NCI-H2029 treated with DMSO at 0.1 percent for 48 hours (cell line): ENCODE measurements around the gene PKM.

Experiments
- DNase-seq: peaks from one replicate; lab custom pipeline; 2025; lab: John Stamatoyannopoulos, UW

PKM gene

GRCh38 chr15:72235298-72235697 lies 4.3 kb upstream of the PKM start:
- no peak for DNase-seq

- DNase-seq, result no peak
Observed at GRCh38 chr15:72233769-72234168, 2.8 kb upstream of the PKM start.

DNA sequence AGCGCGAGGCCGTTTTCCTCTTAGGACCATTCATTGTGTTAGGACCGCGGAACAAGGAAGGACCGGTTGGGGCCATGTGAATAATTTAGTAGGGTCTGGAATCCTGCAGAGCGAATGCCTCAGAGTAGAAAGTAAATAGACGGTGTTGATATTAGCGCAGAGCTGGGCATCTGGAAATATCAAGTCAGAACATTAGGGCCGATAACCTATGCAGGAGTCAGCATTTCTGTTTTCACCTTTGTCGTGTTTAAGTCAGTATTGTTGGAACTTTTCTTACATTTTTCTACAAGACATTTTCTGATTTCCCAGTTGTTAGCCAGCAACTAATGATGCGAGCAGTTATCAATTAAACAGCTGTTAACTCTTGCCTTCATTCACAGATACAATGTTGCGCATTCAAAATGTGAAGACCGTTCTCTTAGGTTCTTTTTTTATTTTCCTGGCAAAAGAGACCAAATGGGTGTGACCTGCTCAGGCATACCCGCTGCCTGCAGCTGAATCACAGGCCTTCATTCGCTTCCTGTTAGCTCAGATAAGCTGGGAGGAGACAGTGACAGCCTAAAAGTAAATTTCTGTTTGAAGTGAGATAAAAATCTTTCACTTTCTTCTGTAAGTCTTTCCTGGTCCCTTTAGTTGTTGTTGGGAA lies 966 bp upstream of the PKM start:
- DNase-seq, result peak; percentile 54

- DNase-seq, result no peak
Observed at GRCh38 chr15:72230197-72231065, 559 bp downstream of the PKM start.

GRCh38 chr15:72229947-72230196 lies 1.1 kb downstream of the PKM start:
- DNase-seq, result no peak

DNA sequence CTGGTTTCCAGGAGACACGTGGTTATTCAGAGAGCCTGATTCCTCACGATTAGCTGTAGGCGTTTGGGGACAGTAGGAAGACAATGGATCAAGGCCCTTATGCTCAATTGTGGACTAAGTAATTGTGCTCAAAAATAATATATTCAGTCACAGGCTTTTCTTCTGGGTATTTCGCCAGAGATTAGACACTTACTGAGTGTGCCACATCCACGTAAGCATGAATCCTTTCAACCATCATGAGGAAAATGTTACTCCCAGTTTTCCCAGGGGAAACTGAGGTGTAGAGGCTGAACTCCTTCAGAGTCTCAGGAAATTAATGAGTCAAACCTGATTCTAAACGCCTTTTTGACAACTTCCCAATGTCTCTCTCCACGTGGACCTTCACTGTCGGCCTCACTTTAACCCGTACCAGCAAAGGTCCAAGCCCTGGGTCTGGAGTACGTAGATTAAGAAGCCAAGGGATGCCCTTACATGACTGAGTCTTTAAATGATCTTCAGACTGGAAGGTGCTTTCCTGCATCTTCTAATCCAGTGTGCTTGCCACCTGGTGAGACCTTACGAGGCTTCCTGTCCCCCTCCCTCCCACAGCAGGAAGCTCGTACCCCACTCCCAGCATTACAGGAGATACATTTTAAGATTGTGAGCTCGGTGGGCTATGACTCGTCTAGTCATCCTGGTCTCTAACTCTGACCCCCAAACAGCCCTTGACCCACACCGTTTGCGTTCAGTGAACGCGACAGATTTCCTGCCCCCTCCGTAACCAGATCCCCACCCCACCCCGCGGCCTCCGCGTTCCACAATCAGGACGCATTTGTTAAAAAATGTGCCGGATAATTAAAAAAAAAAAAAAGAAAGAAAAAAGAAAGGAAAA lies 1.7 kb downstream of the PKM start:
- DNase-seq, result no peak

DNA sequence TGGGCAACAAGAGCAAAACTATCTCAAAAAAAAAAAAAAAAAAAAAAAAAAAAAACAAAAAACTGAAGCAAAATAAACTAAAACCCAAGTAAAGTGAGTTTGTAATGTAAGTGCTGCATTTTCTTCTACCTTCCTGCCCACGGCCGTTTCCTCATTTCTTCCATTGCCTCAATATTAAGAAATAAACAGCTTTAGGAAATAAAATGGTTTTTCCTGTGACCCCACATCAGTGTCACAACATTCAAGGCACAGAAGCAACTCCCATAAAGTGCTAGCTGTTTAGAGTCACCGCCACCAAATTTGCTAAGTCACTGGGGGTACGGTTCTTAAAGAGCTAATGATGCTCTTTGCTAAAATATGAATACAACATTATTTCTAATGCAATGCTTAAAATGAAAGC lies 3.3 kb downstream of the PKM start:
- no peak for DNase-seq

GRCh38 chr15:72227192-72227586 lies 3.8 kb downstream of the PKM start:
- DNase-seq, result no peak

- no peak for DNase-seq
Observed at GRCh38 chr15:72223278-72223677, 7.7 kb downstream of the PKM start.

- DNase-seq, result no peak
Observed at GRCh38 chr15:72222393-72222792, 8.6 kb downstream of the PKM start.

- DNase-seq, result no peak
Observed at GRCh38 chr15:72220687-72221086, 10.3 kb downstream of the PKM start.

DNA sequence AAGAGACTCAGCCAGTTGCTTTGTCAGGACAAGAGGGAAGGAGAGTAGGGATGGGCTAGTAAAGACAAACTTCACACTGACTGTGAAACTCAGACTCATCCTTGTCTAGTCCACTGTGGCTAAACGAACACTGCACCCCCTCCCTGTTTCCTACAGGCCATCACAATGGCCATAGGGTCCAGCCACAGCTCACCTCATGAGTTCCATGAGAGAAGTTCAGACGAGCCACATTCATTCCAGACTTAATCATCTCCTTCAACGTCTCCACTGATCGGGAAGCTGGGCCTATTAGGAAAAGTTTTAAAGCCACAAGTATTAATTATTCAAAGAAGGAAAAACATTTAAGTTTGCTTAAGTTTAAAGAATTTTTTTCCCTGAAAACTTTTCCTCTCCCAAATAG lies 13.8 kb downstream of the PKM start:
- DNase-seq, result no peak

GRCh38 chr15:72216079-72216478 lies 14.9 kb downstream of the PKM start:
- no peak for DNase-seq

DNA sequence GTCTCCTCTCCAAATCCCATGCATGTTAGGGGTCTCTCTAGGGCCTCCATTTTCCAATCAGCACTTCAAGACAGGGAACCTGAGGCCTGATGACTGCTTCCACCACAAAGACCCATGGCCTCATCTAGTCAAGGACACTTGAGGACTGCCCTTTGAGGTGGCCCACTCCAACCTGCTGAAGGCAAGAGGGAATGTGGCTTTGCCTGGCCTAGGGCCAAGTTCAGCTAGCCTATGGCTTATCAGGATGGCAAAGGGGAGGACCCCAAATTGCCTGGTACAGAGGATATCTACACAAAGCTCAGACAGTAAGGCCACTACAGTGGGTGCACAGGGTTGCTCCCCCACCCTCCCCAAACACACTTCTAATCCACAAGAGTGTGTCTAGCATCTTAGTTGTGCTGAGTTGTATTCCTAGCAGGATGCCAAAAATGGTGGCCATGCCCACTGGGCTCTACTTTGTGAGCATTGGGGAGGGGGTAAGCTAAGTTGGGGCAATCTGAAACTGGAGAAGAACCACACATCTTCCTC lies 23.4 kb downstream of the PKM start:
- DNase-seq, result no peak

GRCh38 chr15:72206677-72207000 lies 24.4 kb downstream of the PKM start:
- no peak for DNase-seq

DNA sequence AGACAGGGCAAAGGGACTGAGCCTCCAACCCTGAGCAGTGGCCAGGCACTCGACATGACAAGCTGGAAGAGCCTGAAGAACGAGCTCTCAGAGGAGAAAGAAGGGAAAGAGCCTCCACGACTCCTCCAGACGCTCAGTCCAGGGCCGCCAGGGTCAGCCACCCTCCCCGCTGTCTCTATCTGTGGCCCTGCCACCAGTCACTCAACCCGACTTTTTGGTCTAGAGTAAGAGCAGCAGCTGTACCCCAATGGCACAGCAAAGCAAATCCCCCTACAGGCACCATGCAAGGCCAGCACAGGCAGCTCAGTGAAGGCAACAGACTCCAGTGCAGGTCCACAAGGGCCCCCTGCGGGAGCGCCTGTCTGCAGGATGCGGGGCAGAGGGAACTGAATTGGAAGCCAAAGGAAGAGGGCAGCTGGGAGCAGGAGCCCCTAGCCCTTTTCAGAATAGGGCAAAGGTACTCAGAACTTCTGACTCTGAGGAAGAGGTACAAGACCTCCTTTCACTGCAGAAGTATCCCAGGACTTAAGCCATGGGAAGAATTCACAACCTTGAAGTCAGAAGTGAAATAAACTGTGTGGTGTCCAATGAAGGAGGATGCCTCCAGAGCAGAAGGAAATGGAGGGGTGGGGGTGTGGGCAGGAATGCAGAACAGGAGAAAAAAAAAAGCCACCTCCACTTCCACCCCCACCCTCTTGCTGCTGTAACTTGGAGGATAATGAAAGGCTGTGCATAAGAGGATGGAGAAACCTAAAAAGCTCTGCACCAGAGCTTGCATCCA lies 24.9 kb downstream of the PKM start:
- no peak for DNase-seq

DNA sequence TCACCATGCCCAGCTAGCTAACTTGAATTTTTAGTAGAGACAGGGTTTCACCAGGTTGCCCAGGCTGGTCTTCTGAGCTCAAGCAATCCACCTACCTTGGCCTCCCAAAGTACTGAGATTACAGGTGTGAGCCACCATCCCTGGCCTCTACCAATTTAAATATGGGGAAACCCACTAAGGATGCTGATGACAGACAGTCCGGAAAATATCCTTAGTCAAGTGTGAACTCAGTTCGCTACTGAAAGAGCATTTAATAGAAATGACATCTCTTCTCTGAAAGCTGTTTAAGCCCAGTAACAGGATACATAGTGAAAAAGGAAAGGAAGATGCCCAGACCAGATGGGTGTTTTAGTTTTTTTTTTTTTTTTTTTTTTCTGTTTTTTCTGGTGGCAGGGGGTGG lies 25.7 kb downstream of the PKM start:
- DNase-seq, result no peak

GRCh38 chr15:72203507-72203837 lies 27.5 kb downstream of the PKM start:
- peak; percentile 11 for DNase-seq

- DNase-seq, result no peak
Observed at GRCh38 chr15:72202801-72203506, 28.0 kb downstream of the PKM start.

DNA sequence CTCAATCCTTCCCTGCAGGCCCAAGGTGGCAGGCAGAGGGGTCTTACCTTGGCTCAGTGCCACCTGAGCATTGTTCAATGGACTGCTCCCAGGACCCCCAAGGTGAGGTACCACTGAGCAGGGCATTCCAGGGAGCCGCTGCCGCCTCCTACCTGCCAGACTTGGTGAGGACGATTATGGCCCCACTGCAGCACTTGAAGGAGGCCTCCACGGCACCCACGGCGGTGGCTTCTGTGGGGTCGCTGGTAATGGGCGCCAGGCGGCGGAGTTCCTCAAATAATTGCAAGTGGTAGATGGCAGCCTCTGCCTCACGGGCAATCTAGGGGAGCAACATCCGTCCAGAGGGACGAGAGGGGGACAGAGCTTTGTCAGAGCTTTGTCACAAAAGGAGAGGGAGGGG lies 28.7 kb downstream of the PKM start:
- DNase-seq, result no peak

DNA sequence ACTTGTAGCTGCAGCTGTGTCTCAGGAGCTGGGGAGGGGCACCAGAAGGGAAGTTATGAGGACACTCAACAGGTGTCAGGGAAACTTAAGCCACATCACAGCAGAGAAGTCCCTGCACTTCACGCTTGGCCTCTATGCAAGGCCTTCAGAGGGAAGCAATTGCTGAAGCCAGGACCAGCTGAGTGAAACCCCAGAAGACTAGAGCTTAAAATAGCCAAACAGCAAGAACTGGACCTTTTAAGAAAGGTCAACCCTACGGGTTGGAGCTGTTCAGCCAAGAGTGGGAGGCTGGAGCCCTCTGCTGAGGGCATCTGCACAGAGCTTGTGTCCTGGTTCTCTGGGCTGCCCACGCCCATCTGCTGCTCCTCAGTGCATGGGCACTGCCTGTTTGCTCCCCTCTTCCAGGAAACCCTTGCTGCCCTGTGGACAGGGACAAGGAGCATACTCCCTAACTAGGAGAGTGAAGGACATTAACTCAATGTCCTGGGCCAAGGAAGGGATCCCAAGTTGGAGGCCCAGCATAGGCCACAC lies 29.5 kb downstream of the PKM start:
- DNase-seq, result no peak
